Activated naive CD8-positive, alpha-beta T cell treated with anti-CD3 and anti-CD28 coated beads, Interleukin-2, amount 10 ng/mL, durations not matched to agents 7 days and 5 days (primary cell): ENCODE results near the gene E4F1. TPM values are rescaled to one million over a fixed set of nuclear protein-coding genes. Genes with fewer than 3 reads are reported as not detected.

Experiments
- ATAC-seq: fragments of 150-1000 bp; cut with Tn5 transposase; one replicate; pipeline ENCODE4 v1.10.0; 2021; ENCODE audit warnings: low read depth, moderate library complexity
- POLR2A ChIA-PET: fragments of 350-600 bp; sonication (Branson Sonifier 250); formaldehyde crosslinking; loops from one replicate; lab custom pipeline; 2021; ENCODE audit warnings: antibody characterized with exemption; lab: Charles Lee
- DNase-seq: peaks from one replicate; pipeline ENCODE4 v3.0.0; 2021
- H3K27ac Mint-ChIP-seq: one replicate; pipeline ENCODE4 v1.8.0; 2022; ENCODE audit warnings: mild to moderate bottlenecking, mixed read lengths
- H3K27me3 Mint-ChIP-seq: one replicate; pipeline ENCODE4 v1.8.0; 2022; ENCODE audit warnings: mild to moderate bottlenecking, moderate library complexity, mixed read lengths
- H3K36me3 Mint-ChIP-seq: one replicate; pipeline ENCODE4 v1.8.0; 2021; ENCODE audit warnings: mild to moderate bottlenecking, mixed read lengths
- H3K4me1 Mint-ChIP-seq: one replicate; pipeline ENCODE4 v1.8.0; 2021; ENCODE audit warnings: mixed read lengths
- H3K4me3 Mint-ChIP-seq: one replicate; pipeline ENCODE4 v1.8.0; 2022; ENCODE audit warnings: mild to moderate bottlenecking, moderate library complexity, mixed read lengths
- H3K9me3 Mint-ChIP-seq: one replicate; pipeline ENCODE4 v1.8.0; 2021; ENCODE audit warnings: mixed read lengths
- total RNA-seq, 2 experiments: library from RNA; stranded (reverse); gene quantifications; one replicate each; pipeline ENCODE4 v1.2.3, GENCODE V29; 2021

Gene E4F1
- total RNA-seq, 2 experiments from 2014 or later = 34.1 to 34.8 TPM

- Mint-ChIP-seq H3K27ac (no peak overlapping the region), H3K9me3 (no peaks in the 10 kb centered on the region), H3K36me3 (peaks cover 2% of the 10 kb centered on the region), H3K4me1 (peaks cover 20% of the 10 kb centered on the region), H3K4me3 (peak overlapping the region; percentile 84), H3K27me3 (no peaks in the 10 kb centered on the region)
- POLR2A ChIA-PET = no interaction called here
- DNase-seq = no peak
- no peak for ATAC-seq
These were observed 10.7 kb upstream of the E4F1 start for GRCh38 chr16:2212362-2213324.

- ATAC-seq = no peak
- H3K4me3 Mint-ChIP-seq = peak overlapping the region; percentile 84
- H3K9me3 Mint-ChIP-seq = no peaks in the 10 kb centered on the region
- peak overlapping the region; percentile 62 for H3K27ac Mint-ChIP-seq
- H3K36me3 Mint-ChIP-seq = peaks cover 2% of the 10 kb centered on the region
- POLR2A ChIA-PET = interaction anchor here (0.6 to 2.7 kb wide), 12 partner anchors 8 to 318 kb away, joined by 3 to 32 read pairs (median 4); partner anchors contain the start of genes E4F1, ECI1, MLST8 and MSRB1
- DNase-seq = no peak
- H3K4me1 Mint-ChIP-seq = peaks cover 18% of the 10 kb centered on the region
- H3K27me3 Mint-ChIP-seq = no peaks in the 10 kb centered on the region
These were observed 9.3 kb upstream of the E4F1 start for GRCh38 chr16:2213817-2214718.

- POLR2A ChIA-PET = interaction anchor here (0.5 to 2.7 kb wide), 13 partner anchors 9 to 358 kb away, joined by 3 to 32 read pairs (median 4); partner anchors contain the start of genes E4F1, ECI1, MLST8 and TRAF7
- ATAC-seq (peak; percentile 96), DNase-seq (peak; percentile 100)
- peak within 1 kb of the TSS; percentile 84 for H3K4me3 Mint-ChIP-seq
- peak within 1 kb of the TSS; percentile 82 for H3K27ac Mint-ChIP-seq
- no peaks in the 10 kb centered on the region for H3K9me3 Mint-ChIP-seq
- no peaks in the 10 kb centered on the region for H3K27me3 Mint-ChIP-seq
- H3K4me1 Mint-ChIP-seq = peaks cover 18% of the 10 kb centered on the region
- H3K36me3 Mint-ChIP-seq = peaks cover 2% of the 10 kb centered on the region
These were observed 8.7 kb upstream of the E4F1 start, which contains the start of gene PGP for GRCh38 chr16:2214719-2214968. Gene PGP, minus strand, starts transcription at chr16:2214840. Its CDS starts 63 bp downstream, at chr16:2214777.

- ATAC-seq = no peak
- Mint-ChIP-seq H3K9me3 (no peaks in the 10 kb centered on the region), H3K27me3 (no peaks in the 10 kb centered on the region), H3K27ac (no peak overlapping the region), H3K36me3 (no peaks in the 10 kb centered on the region), H3K4me1 (peaks cover 18% of the 10 kb centered on the region), H3K4me3 (peak overlapping the region; percentile 84)
- no peak for DNase-seq
- POLR2A ChIA-PET = interaction anchor here (0.8 to 2.7 kb wide), 3 partner anchors 10 to 61 kb away, joined by 3 to 32 read pairs (median 4); partner anchors contain the start of genes MLST8 and TRAF7
These were observed 7.1 kb upstream of the E4F1 start for GRCh38 chr16:2216330-2216729.

- no peak for DNase-seq
- Mint-ChIP-seq H3K27me3 (no peaks in the 10 kb centered on the region), H3K36me3 (no peaks in the 10 kb centered on the region), H3K27ac (peak overlapping the region; percentile 77), H3K4me1 (peaks cover 14% of the 10 kb centered on the region), H3K4me3 (peak overlapping the region; percentile 82), H3K9me3 (no peaks in the 10 kb centered on the region)
- POLR2A ChIA-PET = interaction anchor here (1.3 to 1.7 kb wide), 2 partner anchors 9 to 12 kb away, joined by 3 to 8 read pairs; partner anchors contain the start of genes DNASE1L2 and PGP
- peak; percentile 21 for ATAC-seq
These were observed 623 bp downstream of the E4F1 start for GRCh38 chr16:2223942-2224486.

GRCh38 chr16:2226245-2226793, 2.9 kb downstream of the E4F1 start:
- DNase-seq (no peak), ATAC-seq (no peak)
- no peak overlapping the region for H3K4me3 Mint-ChIP-seq
- H3K27ac Mint-ChIP-seq = no peak overlapping the region
- peaks cover 2% of the 10 kb centered on the region for H3K36me3 Mint-ChIP-seq
- no peaks in the 10 kb centered on the region for H3K9me3 Mint-ChIP-seq
- peaks cover 14% of the 10 kb centered on the region for H3K4me1 Mint-ChIP-seq
- no peaks in the 10 kb centered on the region for H3K27me3 Mint-ChIP-seq
- POLR2A ChIA-PET = interaction anchor here (0.7 to 1.6 kb wide), 4 partner anchors 11 to 178 kb away, joined by 3 to 7 read pairs (median 5); partner anchors contain the start of genes NTHL1, PGP, TRAF7 and TSC2

GRCh38 chr16:2226918-2227317, 3.5 kb downstream of the E4F1 start:
- H3K4me1 Mint-ChIP-seq = peaks cover 14% of the 10 kb centered on the region
- H3K36me3 Mint-ChIP-seq = peaks cover 3% of the 10 kb centered on the region
- POLR2A ChIA-PET = interaction anchor here (1.2 to 1.6 kb wide), 2 partner anchors 12 to 179 kb away, joined by 3 to 7 read pairs; partner anchors contain the start of genes NTHL1, PGP and TSC2
- ATAC-seq (no peak), DNase-seq (no peak)
- H3K27me3 Mint-ChIP-seq = no peaks in the 10 kb centered on the region
- H3K4me3 Mint-ChIP-seq = no peak overlapping the region
- no peaks in the 10 kb centered on the region for H3K9me3 Mint-ChIP-seq
- no peak overlapping the region for H3K27ac Mint-ChIP-seq

- Mint-ChIP-seq H3K9me3 (no peaks in the 10 kb centered on the region), H3K27me3 (no peaks in the 10 kb centered on the region), H3K4me1 (peaks cover 14% of the 10 kb centered on the region), H3K36me3 (peaks cover 4% of the 10 kb centered on the region), H3K4me3 (no peak overlapping the region), H3K27ac (no peak overlapping the region)
- no peak for ATAC-seq
- no peak for DNase-seq
- POLR2A ChIA-PET = no interaction called here
These were observed 4.9 kb downstream of the E4F1 start for GRCh38 chr16:2228161-2228824.

GRCh38 chr16:2229091-2229490, 5.7 kb downstream of the E4F1 start:
- ATAC-seq (no peak), DNase-seq (no peak)
- Mint-ChIP-seq H3K4me1 (peaks cover 14% of the 10 kb centered on the region), H3K9me3 (no peaks in the 10 kb centered on the region), H3K27me3 (no peaks in the 10 kb centered on the region), H3K27ac (no peak overlapping the region), H3K36me3 (peaks cover 4% of the 10 kb centered on the region), H3K4me3 (no peak overlapping the region)
- POLR2A ChIA-PET = no interaction called here

GRCh38 chr16:2229632-2230250, 6.3 kb downstream of the E4F1 start:
- Mint-ChIP-seq H3K4me3 (no peak overlapping the region), H3K9me3 (no peaks in the 10 kb centered on the region), H3K27ac (no peak overlapping the region), H3K27me3 (no peaks in the 10 kb centered on the region), H3K4me1 (peaks cover 11% of the 10 kb centered on the region), H3K36me3 (peaks cover 4% of the 10 kb centered on the region)
- POLR2A ChIA-PET = interaction anchor here (1.5 kb wide), 1 partner anchor 24 kb away, joined by 3 read pairs; the partner anchor contains the start of gene MLST8
- ATAC-seq (no peak), DNase-seq (no peak)

GRCh38 chr16:2230376-2230775, 7.0 kb downstream of the E4F1 start:
- no peak overlapping the region for H3K27ac Mint-ChIP-seq
- POLR2A ChIA-PET = interaction anchor here (0.8 to 1.5 kb wide), 2 partner anchors 7 to 25 kb away, joined by 3 read pairs; partner anchors contain the start of gene MLST8
- H3K4me3 Mint-ChIP-seq = no peak overlapping the region
- H3K36me3 Mint-ChIP-seq = peaks cover 5% of the 10 kb centered on the region
- no peaks in the 10 kb centered on the region for H3K27me3 Mint-ChIP-seq
- ATAC-seq (no peak), DNase-seq (no peak)
- peaks cover 9% of the 10 kb centered on the region for H3K4me1 Mint-ChIP-seq
- no peaks in the 10 kb centered on the region for H3K9me3 Mint-ChIP-seq
